ENCODE measurements around the gene PSMB5.
A peak's percentile ranks its signal among the peaks of the same experiment; 100 is the strongest.

The PSMB5 gene

DNA sequence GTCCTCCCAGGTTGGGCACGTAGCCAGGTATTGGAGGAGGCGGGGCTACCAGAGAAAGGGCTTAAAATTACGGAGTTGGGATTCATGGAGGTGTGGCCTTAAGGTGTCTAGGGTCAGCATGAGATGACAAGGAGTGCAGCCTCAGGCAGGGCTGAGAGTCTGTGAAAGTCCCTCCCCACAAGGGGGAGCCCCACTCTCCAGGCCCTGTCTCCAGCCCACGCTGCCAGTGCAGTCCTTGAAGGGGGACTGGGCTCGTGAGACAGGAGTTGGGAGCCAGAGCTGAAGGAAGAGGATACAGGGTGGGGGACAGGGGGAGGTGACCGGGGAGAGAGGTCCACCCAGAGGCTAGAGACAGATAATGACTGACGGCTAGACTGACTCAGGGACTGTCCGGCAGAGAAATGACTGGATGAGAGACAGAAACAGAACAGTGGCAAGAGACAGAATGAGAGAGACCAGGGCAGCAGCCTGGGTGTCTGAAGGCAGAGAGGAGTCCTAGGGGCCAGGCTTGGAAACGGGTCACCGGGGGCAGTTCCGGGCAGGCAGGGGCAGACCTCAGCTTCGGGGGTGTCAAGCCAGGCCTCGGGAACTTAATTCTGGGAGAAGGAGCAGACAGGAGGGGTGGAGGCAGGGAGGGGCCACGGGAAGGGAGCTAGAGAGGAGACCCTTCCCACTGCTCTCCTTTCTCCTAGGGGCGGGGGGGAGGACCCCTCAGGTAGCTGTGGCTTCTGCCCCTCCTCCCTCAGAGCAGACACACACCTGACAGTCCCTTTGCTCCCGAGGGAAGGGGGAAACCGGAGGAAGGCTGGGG lies 21.6 kb upstream of the PSMB5 start:
- H3K27me3 Mint-ChIP-seq, result no peaks in the 10 kb centered on the region
- H3K4me1 Mint-ChIP-seq, result peaks cover 21% of the 10 kb centered on the region
- no peaks in the 10 kb centered on the region for H3K9me3 Mint-ChIP-seq
- peaks cover 27% of the 10 kb centered on the region for H3K36me3 Mint-ChIP-seq (ENCODE audit: insufficient read depth)
- DNase-seq (ENCODE audit: low spot score in 2 of 2), result peak; percentile 44 to 58
- H3K4me3 Mint-ChIP-seq, result peak overlapping the region; percentile 83
- H3K27ac Mint-ChIP-seq (ENCODE audit: low read depth), result peak overlapping the region; percentile 78
- ATAC-seq (replicated peaks; ENCODE audit: extremely low read depth, poor library complexity, severe bottlenecking), result peak; percentile 59

GRCh38 chr14:23055621-23056144 lies 21.0 kb upstream of the PSMB5 start:
- ATAC-seq (replicated peaks; ENCODE audit: extremely low read depth, poor library complexity, severe bottlenecking), result no peak
- no peaks in the 10 kb centered on the region for H3K27me3 Mint-ChIP-seq
- no peaks in the 10 kb centered on the region for H3K9me3 Mint-ChIP-seq
- no peak for DNase-seq (ENCODE audit: low spot score in 2 of 2)
- H3K27ac Mint-ChIP-seq (ENCODE audit: low read depth), result peak overlapping the region; percentile 78
- H3K36me3 Mint-ChIP-seq (ENCODE audit: insufficient read depth), result peaks cover 21% of the 10 kb centered on the region
- H3K4me3 Mint-ChIP-seq, result peak overlapping the region; percentile 83
- H3K4me1 Mint-ChIP-seq, result peaks cover 21% of the 10 kb centered on the region

DNA sequence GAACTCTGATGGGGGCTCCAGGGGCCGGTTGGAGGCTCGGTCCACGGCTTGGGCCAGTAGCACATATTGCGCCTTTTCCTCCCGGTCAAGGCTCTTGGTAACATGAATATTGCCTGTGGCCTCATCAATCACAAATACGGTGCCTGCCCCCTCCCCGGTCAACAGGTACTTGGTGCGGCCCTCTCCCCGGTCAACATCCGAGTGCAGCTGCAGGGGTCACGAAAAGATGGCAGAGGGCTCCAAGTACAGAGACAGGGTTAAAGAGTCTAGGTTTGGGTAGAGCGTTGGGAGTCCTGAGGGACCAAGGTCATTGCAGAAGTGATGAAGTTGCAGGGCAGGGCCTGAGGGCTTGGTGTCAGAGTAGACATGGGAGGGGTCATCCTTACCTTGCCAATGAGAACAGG lies 20.4 kb upstream of the PSMB5 start:
- Mint-ChIP-seq H3K27me3 (no peaks in the 10 kb centered on the region), H3K27ac (ENCODE audit: low read depth) (no peak overlapping the region)
- no peak for ATAC-seq (replicated peaks; ENCODE audit: extremely low read depth, poor library complexity, severe bottlenecking)

DNA sequence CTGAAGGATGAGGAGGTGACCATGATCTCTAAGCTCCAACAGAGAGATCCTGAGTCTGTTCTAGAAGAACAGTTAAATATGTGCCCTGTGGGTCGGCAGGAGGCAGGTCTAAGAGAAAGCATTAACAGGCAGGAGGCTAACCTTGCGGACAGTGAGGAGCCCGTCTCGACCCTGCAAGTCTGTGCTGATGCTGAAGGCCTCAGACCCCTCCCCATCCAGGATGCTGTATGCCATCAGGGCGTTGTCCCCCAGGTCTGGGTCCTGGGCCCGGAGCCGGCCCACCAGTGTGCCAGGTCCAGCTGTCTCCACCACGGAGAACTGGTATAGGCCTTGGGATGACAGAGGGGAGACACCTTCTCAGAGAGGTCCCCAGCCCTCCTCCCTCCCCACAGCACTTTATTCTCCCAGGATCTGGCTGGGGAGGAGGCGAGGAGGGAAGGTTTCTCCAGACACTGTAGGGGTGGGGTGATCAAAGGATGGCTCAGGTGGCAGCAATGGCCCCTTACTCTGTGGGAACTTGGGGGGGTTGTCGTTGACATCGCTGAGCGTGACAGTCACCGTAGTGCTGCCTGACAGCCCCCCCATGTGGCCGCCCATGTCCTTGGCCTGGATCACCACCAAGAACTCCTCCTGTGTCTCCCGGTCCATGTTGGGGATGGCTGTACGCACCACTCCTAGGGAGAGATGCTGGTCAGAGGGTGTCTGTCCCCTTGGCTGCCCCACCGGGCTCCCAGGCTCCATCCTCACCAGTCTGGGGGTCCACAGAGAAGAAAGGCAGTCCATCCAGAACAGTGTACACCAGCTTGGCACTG lies 19.5 kb upstream of the PSMB5 start:
- no peak for DNase-seq (ENCODE audit: low spot score in 2 of 2)
- H3K27me3 Mint-ChIP-seq, result no peaks in the 10 kb centered on the region
- H3K4me1 Mint-ChIP-seq, result peaks cover 21% of the 10 kb centered on the region
- H3K36me3 Mint-ChIP-seq (ENCODE audit: insufficient read depth), result peaks cover 12% of the 10 kb centered on the region
- no peaks in the 10 kb centered on the region for H3K9me3 Mint-ChIP-seq
- no peak overlapping the region for H3K27ac Mint-ChIP-seq (ENCODE audit: low read depth)
- H3K4me3 Mint-ChIP-seq, result no peak overlapping the region
- ATAC-seq (replicated peaks; ENCODE audit: extremely low read depth, poor library complexity, severe bottlenecking), result no peak

More for the DNA sequence above, 20.4 kb upstream of the PSMB5 start:
- Mint-ChIP-seq H3K36me3 (ENCODE audit: insufficient read depth) (peaks cover 17% of the 10 kb centered on the region), H3K9me3 (no peaks in the 10 kb centered on the region), H3K4me1 (peaks cover 21% of the 10 kb centered on the region), H3K4me3 (no peak overlapping the region)
- no peak for DNase-seq (ENCODE audit: low spot score in 2 of 2)

- no peak overlapping the region for H3K27ac Mint-ChIP-seq (ENCODE audit: low read depth)
- no peak for ATAC-seq (replicated peaks; ENCODE audit: extremely low read depth, poor library complexity, severe bottlenecking)
- H3K9me3 Mint-ChIP-seq, result no peaks in the 10 kb centered on the region
Observed at GRCh38 chr14:23053426-23053825, 18.7 kb upstream of the PSMB5 start.

DNA sequence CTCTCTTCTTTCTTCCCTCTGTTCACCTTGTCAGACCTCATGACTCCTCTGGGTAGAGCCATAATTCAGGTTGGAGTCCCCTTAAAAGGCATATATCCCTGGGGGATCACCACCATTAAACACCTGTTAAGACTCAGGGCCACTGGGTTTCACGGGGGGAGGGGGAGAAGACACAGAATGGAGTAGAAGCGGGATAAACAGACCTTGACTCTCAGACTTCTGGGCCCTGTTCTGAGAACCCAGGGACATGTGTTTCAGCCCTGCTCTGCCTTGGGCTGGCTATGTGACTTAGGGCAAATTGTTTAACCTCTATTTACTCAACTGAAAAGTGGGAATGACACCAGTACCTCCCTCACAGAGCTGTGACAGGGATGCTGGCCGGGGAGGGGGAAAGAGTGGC lies 18.0 kb upstream of the PSMB5 start:
- peaks cover 1% of the 10 kb centered on the region for H3K36me3 Mint-ChIP-seq (ENCODE audit: insufficient read depth)
- no peak overlapping the region for H3K4me3 Mint-ChIP-seq
- no peak for ATAC-seq (replicated peaks; ENCODE audit: extremely low read depth, poor library complexity, severe bottlenecking)
- H3K27ac Mint-ChIP-seq (ENCODE audit: low read depth), result no peak overlapping the region
- DNase-seq (ENCODE audit: low spot score in 2 of 2), result no peak
- peaks cover 15% of the 10 kb centered on the region for H3K4me1 Mint-ChIP-seq
- no peaks in the 10 kb centered on the region for H3K9me3 Mint-ChIP-seq
- no peaks in the 10 kb centered on the region for H3K27me3 Mint-ChIP-seq

More at GRCh38 chr14:23053426-23053825, 18.7 kb upstream of the PSMB5 start:
- peaks cover 7% of the 10 kb centered on the region for H3K36me3 Mint-ChIP-seq (ENCODE audit: insufficient read depth)
- H3K4me1 Mint-ChIP-seq, result peaks cover 21% of the 10 kb centered on the region
- H3K4me3 Mint-ChIP-seq, result no peak overlapping the region
- no peak for DNase-seq (ENCODE audit: low spot score in 2 of 2)
- H3K27me3 Mint-ChIP-seq, result no peaks in the 10 kb centered on the region

- Mint-ChIP-seq H3K36me3 (ENCODE audit: insufficient read depth) (peaks cover 1% of the 10 kb centered on the region), H3K4me1 (peaks cover 15% of the 10 kb centered on the region), H3K27me3 (no peaks in the 10 kb centered on the region), H3K27ac (ENCODE audit: low read depth) (no peak overlapping the region), H3K9me3 (no peaks in the 10 kb centered on the region), H3K4me3 (no peak overlapping the region)
- ATAC-seq (replicated peaks; ENCODE audit: extremely low read depth, poor library complexity, severe bottlenecking), result no peak
- DNase-seq (ENCODE audit: low spot score in 2 of 2), result no peak
Observed at GRCh38 chr14:23052182-23052623, 17.5 kb upstream of the PSMB5 start.

- ATAC-seq (replicated peaks; ENCODE audit: extremely low read depth, poor library complexity, severe bottlenecking), result no peak
- no peaks in the 10 kb centered on the region for H3K27me3 Mint-ChIP-seq
- H3K4me3 Mint-ChIP-seq, result no peak overlapping the region
- H3K36me3 Mint-ChIP-seq (ENCODE audit: insufficient read depth), result no peaks in the 10 kb centered on the region
- H3K27ac Mint-ChIP-seq (ENCODE audit: low read depth), result no peak overlapping the region
- H3K4me1 Mint-ChIP-seq, result peaks cover 7% of the 10 kb centered on the region
- no peaks in the 10 kb centered on the region for H3K9me3 Mint-ChIP-seq
- no peak for DNase-seq (ENCODE audit: low spot score in 2 of 2)
Observed at GRCh38 chr14:23051141-23052057, 16.7 kb upstream of the PSMB5 start.

GRCh38 chr14:23049011-23049410 lies 14.3 kb upstream of the PSMB5 start:
- ATAC-seq (replicated peaks; ENCODE audit: extremely low read depth, poor library complexity, severe bottlenecking), result no peak
- no peak for DNase-seq (ENCODE audit: low spot score in 2 of 2)
- Mint-ChIP-seq H3K36me3 (ENCODE audit: insufficient read depth) (no peaks in the 10 kb centered on the region), H3K27me3 (no peaks in the 10 kb centered on the region), H3K9me3 (no peaks in the 10 kb centered on the region), H3K27ac (ENCODE audit: low read depth) (no peak overlapping the region), H3K4me1 (no peaks in the 10 kb centered on the region), H3K4me3 (no peak overlapping the region)

- Mint-ChIP-seq H3K36me3 (ENCODE audit: insufficient read depth) (no peaks in the 10 kb centered on the region), H3K4me3 (no peak overlapping the region), H3K27me3 (no peaks in the 10 kb centered on the region), H3K4me1 (no peaks in the 10 kb centered on the region), H3K9me3 (no peaks in the 10 kb centered on the region), H3K27ac (ENCODE audit: low read depth) (no peak overlapping the region)
- DNase-seq (ENCODE audit: low spot score in 2 of 2) (no peak), ATAC-seq (replicated peaks; ENCODE audit: extremely low read depth, poor library complexity, severe bottlenecking) (no peak)
Observed at GRCh38 chr14:23047751-23048693, 13.3 kb upstream of the PSMB5 start.

GRCh38 chr14:23047034-23047634 lies 12.4 kb upstream of the PSMB5 start:
- Mint-ChIP-seq H3K36me3 (ENCODE audit: insufficient read depth) (no peaks in the 10 kb centered on the region), H3K4me3 (no peak overlapping the region), H3K27ac (ENCODE audit: low read depth) (no peak overlapping the region), H3K27me3 (no peaks in the 10 kb centered on the region), H3K4me1 (no peaks in the 10 kb centered on the region), H3K9me3 (no peaks in the 10 kb centered on the region)
- ATAC-seq (replicated peaks; ENCODE audit: extremely low read depth, poor library complexity, severe bottlenecking), result no peak
- no peak for DNase-seq (ENCODE audit: low spot score in 2 of 2)
